Measurements from ENCODE around the gene FOSL1.

The FOSL1 gene

DNA sequence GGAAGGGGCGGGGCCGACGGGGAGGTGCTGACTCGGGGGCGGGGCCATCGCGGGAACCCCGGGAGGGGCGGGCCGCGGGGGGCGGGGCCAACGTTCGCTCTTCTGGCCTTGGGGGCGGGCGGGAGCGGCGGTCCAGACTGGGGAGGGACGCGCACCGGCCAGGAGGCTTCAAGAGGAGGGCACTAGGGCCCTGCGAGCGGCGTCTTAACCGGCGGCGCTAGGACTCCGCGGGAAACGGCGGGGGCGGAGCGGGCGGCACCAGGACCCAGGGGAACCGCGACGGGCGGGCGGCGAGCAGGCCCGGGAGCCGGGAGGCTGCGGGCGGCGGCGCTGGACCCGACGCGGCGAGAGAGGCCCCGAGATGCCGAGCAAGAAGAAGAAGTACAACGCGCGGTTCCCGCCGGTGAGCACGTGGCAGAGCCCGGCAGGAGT, 19.0 kb upstream of the FOSL1 start, which contains the start of gene DRAP1:
Gene DRAP1 (plus strand): TSS at position 286 of the 432 bp plus-strand sequence. CDS start 76 bp downstream, at position 362.
- peak; percentile 97 for DNase-seq

DNA sequence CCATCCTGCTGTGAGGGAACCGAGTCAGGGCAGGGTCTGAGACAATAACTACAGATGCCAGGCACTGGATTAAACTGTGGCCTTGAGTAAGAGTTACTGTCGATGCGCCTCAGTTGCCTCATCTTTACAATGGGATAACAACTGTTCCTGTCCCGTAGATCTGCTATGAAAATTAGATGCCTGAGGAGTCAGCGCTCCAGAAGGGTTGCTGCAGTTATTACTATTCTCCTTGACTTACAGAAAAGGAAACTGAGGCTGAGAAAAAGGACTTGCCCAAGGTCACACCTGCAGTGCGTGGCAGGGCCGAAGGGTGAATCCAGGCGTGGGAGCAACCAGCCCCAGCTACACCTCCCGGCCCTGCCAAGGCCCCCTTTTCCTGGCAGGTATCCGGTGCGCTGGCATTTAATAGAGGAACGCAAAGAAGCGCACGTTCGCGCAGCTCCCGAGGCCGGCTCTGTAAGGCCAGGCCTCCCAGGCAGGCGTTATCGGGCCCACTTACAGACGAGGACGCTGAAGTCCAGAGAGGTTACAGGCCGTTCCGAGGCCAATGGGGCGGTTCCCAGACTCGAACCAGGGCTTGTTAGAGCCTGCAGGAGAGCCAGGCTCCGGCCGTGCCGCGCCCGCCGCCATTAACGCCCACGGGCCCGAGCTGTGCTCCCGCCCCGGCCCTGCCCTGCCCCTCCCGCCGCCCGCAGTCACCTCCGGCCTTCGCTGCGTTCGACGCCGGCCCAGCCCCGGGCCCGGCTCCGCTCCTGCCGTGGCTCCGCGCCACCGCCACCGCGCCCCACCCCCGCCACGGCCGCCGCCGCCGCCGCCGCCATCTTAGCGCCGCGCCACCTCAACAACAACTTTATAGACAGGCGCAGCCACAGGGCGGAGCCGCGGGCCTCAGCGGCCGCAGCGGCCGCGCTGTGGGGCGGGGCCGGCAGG, 18.3 kb upstream of the FOSL1 start, which contains the start of gene C11orf68:
Gene C11orf68 (minus strand): TSS at position 852 of the 930 bp plus-strand sequence. CDS start 31 bp downstream, at position 821.
- peak; percentile 56 for DNase-seq

DNA sequence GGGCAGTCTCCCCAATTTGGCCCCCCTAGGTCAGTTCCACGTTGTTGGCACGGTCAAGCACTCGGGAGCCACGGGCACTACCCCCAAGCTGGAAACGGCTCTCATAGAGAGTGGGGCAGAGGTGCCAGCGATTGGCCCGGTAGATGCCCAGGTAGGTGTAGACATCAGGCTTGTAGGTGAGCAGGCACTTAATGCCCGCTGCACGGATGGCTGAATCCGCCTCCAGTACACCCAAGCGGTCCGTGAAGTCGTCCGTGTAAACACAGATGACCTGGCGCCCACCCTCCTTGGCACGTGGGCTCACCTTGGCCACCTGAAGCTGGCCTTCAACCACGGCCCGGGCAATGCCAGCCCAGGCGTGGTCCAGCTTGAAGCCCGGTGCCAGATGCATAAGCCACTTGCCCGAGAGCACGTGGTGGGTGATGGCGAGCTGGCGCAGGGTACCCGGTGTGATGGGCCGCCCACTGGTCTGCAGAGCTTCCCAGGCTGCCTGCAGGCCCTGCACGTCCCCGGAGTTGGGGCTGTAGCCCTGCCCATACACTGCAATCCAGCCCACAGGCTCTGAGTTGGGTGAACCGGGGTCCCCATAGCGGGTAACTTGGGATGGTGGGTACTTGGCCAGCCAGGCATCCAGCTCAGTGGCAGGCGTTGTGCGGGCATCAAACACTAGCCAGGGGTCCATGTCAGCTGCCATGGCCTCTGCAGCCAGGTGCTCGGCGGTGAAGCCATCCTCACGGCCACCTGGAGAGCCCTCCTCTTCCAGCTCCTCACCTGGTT, 17.4 kb upstream of the FOSL1 start:
- no peak for DNase-seq

DNA sequence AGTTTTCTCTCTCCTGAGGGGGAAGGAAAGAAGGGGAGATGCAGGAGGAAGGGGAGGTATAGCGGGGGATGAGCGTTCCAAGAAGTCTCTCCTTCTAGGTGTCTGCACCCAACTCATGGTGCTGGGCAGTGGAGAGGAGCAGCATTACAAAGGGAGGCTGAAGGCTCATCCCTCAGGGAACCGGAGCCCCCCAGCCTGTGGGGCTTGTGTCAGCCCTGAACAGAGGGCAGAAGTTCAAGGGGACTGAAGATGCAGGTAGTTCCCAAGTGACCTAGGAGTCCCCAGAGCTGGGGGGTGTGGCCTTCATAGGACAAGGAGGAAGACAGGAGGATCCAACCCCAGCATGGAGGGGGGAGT, 16.9 kb upstream of the FOSL1 start:
- DNase-seq, result no peak

DNA sequence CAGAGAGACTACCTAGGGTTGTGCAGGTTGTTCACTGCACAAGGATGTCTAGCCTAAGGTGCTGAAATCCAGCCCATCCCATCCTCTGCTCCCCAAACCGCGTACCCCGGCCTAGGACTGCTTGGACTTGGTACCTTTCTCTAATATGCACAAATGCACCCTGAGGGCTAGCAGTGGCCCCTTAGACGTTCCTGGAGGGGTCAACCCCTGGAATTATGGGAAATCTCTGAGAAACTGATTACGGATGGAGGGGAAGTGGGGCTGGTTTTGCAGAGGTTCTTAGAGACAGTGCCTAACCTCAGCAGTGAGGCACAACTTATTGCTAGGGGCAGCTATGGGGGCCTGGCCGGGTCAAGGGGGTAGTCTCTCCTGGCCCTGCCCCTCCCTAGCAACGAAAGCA, 16.2 kb upstream of the FOSL1 start:
- no peak for DNase-seq

DNA sequence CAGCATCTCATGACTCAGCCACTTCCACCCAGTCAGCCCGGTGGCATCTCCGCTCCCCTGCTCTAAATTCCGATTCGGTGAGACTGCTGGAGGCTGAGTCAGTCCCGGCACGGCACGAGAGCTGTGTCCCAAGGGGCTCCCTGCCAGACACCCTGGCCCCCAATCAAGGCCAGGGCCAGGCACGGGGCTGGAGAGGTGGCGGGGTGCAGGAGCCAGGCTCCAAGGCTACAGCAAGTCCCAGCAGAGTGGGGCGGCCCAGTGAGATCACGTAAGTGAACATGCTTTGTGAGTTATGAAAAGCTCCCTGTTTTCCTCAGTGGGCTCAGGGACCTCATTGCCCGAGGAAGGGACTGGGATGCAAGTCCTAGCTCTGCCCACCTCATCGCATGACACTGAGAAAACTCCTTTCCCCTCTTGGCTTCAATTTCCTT, 15.6 kb upstream of the FOSL1 start:
- no peak for DNase-seq

DNA sequence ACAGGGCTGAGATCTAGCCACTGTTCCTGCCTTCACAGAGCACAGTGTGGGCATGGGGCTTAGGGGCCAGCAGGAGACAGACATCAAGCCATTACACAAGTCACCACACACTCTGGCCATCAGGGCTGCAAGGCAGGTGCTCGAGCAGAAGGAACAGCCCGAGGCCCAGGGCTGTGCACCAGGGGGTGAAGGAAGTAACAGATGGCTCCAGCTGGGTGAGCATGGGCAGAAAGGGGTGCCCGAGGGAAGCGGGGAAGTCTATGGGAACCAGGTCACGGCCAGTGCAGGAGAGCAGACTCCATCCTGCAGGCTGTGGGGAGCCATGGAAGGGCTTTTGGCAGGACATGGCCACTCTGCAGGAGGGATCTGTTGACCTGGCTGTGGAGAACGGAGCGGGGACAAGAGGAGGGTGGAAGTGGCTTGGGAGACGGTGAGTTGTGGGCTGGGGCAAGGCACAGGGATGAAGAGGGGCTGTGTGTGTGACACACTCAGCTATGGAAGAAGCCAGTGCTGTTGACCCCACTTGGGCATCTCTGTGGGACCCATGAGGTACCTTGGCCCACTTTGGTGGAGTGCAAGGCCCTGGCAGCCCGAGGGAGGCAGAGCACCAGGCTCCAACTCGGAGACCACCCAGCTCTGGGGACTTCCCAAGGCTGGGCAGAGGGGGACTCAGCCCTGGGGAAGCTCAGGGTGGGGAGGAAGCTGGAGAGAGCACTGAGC, 15.1 kb upstream of the FOSL1 start:
- DNase-seq, result peak; percentile 55

DNA sequence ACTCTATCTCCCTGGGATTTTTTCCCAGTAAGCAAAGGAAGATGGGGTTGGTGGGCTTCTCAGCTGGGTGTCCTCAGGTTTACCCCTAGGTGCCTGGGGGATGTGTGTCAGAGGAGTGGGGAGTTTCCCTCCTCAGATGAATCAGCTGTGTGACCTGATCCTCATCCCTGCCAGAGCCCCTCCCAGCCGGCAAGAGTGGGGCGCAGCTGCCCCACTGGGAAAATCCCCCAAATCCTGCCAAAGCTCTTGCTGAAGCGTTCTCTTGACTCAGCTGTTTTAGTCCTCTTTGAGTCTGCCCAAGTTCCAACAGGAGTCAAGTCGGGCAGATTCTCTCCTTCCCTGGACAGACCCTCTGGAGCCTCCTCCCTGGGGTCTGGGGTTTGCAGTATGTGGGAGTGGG, 12.7 kb upstream of the FOSL1 start:
- DNase-seq, result no peak

DNA sequence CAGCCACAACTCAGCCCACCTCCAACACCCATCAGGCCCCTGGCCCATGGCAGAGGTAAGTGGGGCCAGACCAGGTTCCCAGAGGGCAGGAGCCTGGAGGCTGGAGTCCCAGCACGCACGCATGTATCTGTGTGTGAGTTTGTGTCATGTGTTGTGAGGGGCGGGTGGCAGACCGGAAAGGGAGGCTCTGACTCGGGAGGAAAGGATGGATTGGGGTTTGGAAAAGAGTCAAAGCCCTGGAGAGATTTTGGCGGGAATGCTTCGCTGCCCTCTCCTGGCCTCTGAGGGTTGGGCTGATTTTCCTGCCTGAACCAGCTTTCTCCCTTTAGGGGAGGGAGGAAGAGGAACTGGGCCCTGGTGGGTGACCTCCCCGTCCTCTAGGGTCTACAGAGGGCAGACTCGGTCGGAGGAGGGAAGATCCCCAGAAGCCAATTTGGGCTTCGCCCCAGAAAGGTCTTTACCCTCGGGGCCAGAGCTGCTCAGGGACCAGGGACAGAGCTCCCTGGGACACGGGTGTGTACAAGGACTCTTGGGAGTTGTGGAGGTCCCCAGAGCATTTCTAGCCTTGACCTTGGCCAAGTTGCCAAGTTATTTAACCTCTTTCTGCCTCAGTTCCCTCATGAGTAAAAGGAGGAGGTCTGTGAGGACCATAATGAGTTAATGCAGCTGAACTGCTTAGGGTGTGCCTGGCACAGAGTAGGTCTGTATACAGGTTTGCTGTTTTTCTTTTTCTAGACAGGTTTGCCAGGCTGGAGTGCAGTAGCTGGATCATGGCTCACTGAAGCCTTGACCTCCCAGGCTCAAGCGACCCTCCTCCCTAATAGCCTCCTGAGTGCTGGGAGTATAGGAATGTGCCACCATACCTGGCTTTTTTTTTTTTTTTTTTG, 11.7 kb upstream of the FOSL1 start:
- no peak for DNase-seq

DNA sequence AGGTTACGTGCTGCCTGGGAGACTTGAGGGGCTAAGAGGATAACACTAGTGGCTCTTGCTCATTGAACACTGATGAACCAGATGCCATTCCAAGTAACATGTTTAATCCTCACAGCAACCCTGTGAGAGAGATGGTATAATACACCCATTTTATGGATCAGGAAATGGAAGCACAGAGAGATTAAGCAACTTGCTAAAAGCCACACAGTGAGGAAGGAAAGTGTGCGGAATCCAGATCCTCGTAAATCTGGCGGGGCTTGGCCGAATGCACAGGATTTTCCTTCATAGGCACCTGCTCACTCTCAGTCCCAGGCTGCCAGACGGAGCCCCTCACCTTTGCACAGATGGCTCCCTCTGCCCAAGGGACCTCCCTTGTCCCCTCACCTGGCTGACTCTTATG, 7.7 kb upstream of the FOSL1 start:
- no peak for DNase-seq

DNA sequence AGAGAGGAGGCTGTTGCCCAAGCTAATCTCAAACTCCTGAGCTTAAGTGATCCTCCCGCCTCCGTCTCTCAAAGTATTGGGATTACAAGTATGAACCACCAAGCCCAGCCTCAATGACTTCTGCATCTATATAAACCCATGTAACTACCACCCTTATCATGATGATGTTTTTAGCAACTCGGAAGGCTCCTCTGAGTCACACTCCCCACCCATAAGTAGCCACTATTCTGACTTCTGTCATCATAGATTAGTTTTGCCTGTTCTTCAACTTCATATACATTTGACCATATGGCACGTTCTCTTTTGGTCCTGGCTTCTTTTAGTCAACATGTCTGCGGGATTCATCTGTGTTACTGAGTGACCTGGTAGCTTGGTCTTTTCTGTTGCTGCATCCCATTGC, 6.4 kb upstream of the FOSL1 start:
- DNase-seq, result no peak

DNA sequence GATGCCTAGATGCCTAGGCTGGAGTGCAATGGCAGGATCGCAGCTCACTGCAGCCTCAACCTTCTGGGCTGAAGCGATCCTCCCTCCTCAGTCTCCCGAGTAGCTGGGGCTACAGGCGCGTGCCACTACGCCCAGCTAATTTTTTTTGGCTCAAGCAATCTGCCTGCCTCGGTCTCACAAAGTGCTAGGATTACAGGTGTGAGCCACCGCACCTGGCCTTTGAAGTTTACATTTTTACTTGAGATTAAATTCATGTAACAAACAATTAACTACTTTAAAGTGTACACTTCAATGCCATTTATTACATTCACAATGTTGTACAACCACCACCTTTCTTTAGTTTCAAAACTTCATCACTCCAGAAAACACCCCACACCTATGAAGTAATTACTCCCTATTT, 3.5 kb upstream of the FOSL1 start:
- DNase-seq, result no peak

DNA sequence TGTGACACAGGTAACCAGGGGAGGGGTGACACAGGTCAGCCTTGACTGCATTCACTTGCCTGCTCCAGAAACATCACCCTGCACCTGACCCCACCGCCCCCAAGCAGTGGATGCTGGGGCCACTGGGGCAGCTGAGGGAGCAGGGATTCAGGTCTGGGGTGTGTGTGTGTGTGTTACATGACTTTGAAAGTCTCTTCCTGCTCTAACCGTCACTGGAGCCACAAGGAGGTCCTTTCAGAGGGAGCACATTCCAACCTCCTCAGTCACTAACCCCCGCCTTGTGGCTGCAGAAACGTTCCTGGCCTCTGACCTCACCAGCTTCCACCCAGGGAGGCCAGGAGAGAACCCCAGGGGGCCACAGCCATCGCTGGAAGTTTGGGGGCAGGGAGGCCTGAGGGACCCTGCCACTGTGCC, 2.9 kb upstream of the FOSL1 start:
- DNase-seq, result no peak

DNA sequence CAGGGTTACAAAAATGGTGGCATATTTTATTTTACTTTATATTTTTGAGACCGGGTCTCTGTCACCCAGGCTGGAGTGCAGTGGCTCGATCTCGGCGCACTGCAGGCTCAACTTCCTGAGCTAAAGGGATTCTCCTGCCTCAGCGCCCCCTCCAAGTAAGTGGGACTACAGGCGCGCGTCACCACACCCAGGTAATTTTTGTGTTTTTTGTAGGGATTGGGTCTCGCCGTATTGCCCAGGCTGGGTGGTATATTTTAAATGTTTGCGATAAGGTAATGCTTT, 652 bp upstream of the FOSL1 start:
- DNase-seq, result no peak

DNA sequence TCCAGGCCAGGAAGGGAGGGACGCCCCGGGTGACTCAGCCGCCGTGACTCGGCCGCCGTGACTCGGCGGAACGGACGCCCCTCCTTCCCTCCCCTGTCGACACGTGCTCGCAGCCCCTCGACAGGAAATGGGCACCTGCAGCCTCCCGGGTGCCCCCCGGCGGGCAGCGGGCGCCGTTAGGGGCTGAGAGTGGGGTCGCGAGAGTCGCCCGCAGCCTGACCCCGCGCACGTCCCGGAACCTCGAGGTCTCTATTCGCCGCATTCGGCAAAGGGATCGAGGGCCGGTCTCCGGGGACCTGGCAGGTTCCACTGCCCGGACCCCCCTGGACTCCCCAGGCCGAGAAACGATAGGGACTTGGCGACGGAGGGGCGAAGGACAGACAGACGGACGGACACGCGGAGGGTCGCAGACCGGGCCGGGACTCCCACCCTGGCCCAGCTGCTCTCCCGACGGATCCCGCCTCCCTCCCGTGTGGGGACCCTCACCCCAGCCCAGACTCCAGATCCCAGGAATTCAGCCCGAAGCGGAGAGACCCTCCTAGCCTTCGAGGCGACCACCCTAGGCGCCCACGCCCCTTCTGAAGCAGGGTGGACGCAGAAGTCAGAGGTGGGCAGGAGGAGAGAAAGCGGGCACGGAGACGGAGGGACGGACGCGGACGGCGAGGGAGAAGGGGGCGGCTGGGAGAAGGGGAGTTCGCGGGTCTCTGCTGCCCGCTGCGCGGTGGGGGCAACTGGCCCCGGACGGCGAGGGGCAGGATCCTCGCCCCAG, 648 bp downstream of the FOSL1 start:
- peak; percentile 60 for DNase-seq

DNA sequence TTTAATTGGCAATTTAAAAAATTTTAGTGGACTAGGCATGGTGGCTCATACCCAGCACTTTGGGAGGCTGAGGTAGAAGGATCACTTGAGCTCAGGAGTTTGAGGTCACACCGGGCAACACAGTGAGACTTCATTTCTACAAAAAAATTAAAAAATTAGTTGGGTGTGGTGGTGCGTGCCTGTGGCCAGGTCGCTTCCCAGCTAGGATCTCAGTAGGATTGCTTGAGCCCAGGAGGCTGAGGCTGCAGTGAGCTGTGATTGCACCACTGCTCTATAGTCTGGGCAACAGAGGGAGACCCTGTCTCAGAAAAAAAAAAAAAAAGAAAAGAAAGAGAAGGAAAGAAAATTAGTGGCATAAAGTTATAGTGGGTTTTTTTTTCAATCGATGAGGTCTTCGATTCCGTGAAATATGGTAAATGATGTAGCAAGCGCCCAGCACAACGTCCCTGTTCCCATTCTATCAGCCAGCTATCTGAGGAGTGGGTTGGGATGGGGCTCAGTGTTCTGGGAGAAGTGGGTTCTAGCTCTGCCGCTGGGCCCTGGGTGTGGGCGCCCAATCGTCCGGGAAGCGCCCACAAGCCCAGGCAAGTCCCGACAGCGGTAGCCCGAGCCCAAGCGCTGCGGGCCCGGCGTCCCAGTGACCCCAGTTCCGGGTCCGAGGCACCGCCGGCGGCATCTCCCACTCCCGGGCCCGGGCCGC, 1.4 kb downstream of the FOSL1 start:
- DNase-seq, result no peak

DNA sequence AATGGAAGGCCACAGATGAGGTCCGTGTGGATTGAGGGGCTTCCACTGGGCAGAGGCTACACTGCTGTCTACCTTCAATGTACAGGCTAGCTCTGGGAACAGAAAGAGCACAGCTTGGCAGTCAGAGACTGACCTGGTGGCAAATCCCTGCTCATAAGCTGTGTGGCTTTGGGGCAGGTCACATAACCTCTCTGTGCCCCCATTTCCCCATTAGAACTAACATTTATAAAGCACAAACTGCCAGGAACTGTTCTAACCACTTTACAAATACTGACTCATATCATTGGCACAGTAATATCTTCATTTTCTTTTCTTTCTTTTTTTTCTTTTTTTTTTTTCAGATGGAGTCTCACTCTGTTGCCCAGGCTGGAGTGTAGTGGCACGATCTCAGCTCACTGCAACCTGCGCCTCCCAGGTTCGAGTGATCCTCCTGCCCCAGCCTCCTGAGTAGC, 3.1 kb downstream of the FOSL1 start:
- DNase-seq, result no peak

DNA sequence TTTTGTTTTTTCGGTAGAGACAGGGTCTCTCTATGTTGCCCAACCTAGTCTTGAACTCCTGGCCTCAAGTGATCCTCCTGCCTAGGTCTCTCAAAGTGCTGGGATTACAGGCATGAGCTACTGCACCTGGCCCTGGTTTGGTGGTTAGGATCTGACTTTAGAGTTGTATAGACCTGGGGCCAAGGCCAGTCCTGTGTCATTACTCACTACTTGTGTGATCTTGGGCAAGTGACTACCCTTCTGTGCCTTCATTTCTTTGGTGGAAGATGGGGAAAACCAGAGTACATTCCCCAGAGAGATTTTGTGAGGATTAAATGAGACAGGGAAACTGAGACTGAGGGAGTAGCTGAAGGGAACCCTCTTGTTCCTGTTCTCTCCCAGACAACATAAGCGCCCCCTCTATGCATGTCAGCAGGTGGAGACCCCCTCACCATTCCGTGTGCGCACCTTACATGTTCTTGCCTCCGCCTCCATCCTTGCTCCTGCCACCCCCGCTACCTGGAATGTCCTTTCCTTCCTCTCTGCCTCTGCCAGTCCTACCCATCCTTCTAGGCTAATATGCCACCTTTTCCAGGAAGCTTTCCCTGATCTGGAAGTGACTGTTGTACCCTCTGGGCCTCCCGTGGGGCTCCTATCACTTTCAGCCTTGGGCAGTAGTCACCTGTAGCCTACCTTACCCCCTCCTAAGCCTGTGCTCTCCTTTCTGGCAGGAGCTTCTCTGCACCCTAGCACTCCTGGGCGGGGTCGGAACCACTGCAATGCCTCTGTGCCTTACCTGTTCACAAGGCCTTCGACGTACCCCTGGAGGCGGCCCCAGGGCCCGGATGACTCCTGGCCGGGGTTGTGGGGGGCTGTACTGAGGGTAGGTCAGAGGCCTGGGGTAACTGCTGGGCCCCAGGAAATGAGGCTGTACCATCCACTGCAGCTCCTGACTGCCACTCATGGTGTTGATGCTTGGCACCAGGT, 3.9 kb downstream of the FOSL1 start:
- no peak for DNase-seq

DNA sequence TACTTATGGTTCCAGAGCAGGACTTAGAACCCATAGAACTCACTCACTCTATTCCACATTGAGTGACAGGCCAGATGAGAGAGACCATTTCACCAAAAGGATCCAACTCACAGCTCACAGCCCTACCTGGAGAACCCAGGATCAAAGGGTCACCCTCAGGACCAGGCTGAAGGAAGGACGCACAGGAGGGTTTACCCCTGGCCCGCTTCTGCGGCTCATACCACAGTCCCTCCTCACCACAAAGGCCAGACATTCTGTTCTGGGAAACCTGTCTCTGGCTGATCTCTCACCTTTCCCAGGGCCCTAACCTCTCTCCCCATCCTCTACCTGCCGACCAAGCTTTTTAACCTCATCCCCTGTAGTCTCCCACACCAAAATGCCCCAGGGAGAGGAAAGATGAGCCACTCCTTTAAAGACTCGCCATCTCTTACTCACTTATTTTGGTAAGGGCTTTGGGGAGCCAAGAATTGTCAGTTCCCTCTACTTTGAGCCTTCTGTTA, 4.7 kb downstream of the FOSL1 start:
- DNase-seq, result no peak
